Cerebellar nuclear complex (tissue), 1 donor: ENCODE data around the gene AOC2.
A peak's percentile ranks its signal among the peaks of the same experiment; 100 is the strongest.

Source experiments
- DNase-seq, 2 experiments: peaks; one replicate each; lab custom pipeline; 2025; lab: John Stamatoyannopoulos, UW

Gene AOC2

DNA sequence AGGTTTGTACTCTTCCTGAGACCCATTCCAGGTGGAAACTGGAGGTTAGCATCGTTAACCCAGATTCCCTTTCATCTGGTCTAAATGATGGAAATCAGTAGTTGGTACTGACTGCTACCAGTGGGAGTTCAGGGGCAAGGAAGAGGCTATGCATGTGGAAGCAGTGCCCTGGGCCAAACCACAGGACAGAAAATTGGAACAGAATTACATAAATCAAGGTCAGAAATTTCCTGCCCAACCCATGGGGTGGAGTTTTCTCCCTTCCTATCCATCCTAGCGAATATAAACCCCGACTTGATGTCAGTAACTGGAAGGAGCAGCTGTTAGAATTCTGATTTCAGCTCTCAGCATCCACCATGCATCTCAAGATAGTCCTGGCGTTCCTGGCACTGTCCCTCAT lies at the start of gene AOC2:
Gene AOC2 (plus strand): TSS at position 310 of the 400 bp plus-strand sequence. CDS start 47 bp downstream, at position 357.
- DNase-seq: no peak

DNA sequence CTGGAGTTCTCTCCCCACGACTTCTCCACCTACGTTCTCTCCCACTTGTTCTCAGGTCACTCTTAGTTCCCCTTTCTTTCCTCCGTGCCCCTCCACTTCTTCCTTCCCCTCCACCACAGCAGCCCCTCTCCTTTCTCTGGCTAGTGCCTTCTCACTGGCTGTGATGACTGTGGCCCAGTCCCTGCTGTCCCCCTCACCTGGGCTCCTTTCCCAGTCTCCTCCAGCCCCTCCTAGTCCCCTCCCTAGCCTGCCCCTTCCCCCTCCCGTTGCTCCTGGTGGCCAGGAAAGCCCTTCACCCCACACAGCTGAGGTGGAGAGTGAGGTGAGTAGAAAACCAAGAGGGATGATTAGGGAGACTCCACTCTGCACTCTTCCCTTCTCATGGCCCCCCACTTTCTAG lies 49.3 kb upstream of the AOC2 start:
- no peak for DNase-seq

- no peak for DNase-seq
These were observed 48.9 kb upstream of the AOC2 start for GRCh38 chr17:42795465-42795864.

DNA sequence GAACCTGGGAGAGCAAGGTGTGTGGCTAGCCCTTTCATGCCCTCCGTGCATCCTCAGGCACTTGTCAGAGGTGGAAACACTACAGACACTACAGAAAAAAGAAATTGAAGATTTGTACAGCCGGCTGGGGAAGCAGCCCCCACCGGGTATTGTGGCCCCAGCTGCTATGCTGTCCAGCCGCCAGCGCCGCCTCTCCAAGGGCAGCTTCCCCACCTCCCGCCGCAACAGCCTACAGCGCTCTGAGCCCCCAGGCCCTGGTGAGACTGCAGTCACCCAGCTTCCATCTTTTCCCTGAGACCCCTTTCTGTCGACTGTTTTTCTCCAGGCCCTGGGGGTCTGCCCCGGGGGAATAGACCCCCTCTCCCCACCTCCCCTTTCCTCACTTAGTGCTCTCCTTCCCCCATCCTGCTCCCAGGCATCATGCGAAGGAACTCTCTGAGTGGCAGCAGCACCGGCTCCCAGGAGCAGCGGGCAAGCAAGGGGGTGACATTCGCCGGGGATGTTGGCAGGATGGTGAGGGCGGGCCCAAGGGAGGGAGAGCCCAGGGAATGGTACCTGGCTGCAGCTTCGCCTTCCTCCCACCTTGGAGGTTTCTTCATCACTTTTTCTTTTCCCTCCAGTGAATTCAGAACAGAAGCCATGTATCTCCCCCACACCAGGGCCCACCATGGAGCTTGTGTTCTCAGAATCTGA lies 48.2 kb upstream of the AOC2 start:
- no peak for DNase-seq

GRCh38 chr17:42797067-42798007 lies 47.0 kb upstream of the AOC2 start:
- DNase-seq: no peak

- DNase-seq: no peak
These were observed 46.4 kb upstream of the AOC2 start for GRCh38 chr17:42798011-42798382.

- peak; percentile 48 to 62 for DNase-seq
These were observed 45.7 kb upstream of the AOC2 start, which contains the start of the genes CNTD1 and COA3 for GRCh38 chr17:42798383-42799380. TSS of gene CNTD1 (plus strand) at chr17:42798861. CDS start at chr17:42799068, 207 bp downstream. TSS of gene COA3 (minus strand) at chr17:42798704. CDS start at chr17:42798681, 23 bp downstream.

DNA sequence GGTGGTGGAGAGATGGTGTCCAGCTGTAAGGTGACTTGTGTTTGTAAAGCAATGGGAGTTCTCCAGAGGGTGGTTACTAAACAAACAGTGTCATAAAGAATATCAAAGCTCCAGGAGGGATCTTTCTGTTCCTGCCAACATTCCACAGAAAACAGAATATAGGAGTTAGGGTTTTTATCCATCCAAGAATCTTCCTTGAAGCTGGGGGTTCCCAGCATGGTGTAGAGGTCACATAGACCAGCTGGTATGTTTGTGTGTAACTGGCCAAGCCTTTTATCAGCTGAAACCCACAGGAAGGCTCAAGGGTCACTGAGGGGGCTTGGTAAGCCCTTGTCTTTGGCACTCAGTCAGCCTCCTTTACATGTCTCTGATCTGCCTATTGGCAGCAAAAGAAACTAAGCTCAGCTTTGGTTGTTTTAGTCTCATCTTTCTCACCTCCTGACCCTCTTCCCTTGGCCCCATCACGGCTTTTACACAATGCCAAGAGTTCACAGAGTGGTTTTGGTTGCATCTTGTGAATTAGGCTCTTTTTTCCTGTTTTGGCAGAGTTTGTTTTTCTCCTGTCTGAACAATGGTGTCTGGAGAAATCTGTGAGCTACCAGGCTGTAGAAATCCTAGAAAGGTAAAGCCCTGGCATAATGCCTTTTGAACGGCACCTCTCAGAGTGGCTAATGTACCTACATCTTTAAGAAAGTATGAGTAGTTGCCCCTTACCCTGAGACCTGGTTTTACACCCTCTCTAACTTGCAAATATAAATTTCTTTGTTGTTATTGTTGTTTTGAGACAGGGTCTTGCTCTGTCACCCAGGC lies 41.1 kb upstream of the AOC2 start:
- DNase-seq: no peak

GRCh38 chr17:42804918-42805367 lies 39.4 kb upstream of the AOC2 start:
- DNase-seq: no peak

DNA sequence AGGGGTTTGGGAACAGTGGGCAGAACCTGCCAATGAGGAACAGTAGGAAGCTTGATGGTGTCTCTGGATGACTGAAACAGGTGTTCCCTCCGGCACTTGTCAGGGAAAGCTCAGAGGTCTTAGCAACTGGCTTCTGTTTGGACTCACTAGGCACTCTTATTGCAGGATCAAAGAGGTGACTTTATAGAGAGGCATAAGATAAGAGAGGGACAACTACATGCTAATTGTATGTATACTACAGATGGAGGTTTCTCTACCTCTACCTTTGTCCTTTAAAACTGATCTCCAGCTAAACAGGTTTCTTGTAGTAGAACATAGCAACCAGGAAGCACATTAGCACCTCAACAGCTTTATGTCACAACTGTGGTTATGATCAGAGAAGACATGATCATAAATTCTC lies 38.1 kb upstream of the AOC2 start:
- no peak for DNase-seq

- peak in 1 of 2 experiments; percentile 0 for DNase-seq
These were observed 35.1 kb upstream of the AOC2 start for GRCh38 chr17:42809250-42809649.

GRCh38 chr17:42814633-42815399 lies 29.6 kb upstream of the AOC2 start:
- no peak for DNase-seq

- no peak for DNase-seq
These were observed 26.5 kb upstream of the AOC2 start for GRCh38 chr17:42817866-42818265.

DNA sequence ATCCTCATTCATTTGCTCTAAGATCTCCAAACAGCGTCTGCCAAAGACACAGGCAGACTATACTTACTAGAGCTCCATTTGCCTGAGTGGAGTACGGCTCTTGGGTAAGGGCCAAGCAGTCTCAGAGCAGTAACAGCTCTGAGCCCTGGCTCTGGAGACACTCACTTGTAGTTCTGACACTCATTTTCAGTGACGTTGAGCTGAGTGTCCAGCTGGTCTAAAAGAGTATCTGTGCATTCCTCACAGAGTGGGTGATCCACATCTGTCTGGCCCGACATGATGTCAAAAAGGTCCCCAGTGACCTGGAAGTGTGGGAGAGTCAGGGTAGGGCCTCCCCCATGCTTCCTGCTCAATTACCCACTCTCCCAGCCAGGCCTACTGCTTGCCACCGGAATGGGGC lies 26.0 kb upstream of the AOC2 start:
- no peak for DNase-seq

DNA sequence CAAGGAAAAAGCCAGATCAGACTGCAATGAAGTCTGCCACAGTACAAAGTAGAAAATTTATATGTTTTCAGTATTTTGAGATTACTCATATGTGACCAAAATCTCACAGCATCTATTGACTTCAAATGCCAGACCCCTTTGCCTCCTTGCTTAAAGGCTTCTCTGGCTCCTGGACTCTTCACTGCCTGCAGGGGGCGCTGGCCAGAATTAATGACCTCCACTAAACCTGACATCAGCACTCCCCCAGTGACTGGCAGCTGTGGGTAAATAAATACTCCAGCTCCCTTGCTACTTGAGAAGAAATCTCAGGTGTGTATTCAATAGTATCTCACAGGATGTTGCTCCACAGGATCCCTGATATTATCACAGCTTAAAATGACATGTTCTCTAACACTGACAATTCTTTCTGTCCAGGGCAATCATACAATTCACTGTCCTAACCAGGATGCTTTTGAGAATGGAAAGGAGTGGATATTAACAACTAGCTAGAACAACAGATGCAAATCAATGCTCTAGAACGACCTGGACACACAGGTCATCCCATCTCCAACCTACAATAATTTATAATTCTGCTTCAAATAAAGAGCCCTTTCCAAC lies 24.3 kb upstream of the AOC2 start:
- DNase-seq: no peak

- DNase-seq: no peak
These were observed 23.2 kb upstream of the AOC2 start for GRCh38 chr17:42821176-42821575.

GRCh38 chr17:42827472-42827871 lies 16.9 kb upstream of the AOC2 start:
- no peak for DNase-seq

- no peak for DNase-seq
These were observed 13.4 kb upstream of the AOC2 start for GRCh38 chr17:42830971-42831370.

DNA sequence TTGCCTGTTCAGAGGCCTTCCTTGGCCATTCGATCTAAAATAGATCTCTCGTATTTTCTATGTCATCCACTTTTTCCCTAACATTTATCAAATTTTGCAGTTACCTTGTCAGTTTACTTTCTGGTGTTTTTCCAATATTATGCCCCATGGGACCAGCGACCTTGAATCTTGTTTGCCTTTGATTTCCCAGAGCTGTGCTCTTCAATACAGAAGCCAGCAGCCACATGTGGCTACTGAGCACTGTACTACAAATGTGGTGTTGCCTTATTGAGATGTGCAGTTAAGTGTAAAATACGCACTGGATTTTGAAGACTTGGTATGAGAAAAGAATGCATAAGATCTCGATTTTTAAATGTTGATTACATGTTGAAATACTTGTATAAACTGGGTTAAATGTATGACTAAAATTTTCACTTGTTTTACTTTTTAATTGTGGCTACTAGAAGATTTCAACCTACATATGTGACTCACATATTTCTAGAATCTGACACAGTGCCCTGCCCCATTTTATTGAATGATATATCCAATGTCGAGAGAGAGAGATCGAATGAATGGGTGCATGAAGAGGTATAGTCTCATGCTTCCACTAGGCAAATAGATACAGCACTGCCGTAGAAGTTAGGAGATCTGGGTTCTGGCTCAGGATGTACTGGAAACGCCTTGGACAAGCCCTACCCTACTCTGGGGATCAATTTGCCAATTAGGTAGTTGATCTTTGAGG lies 12.0 kb upstream of the AOC2 start:
- DNase-seq: no peak
